ENCODE results near the gene GRIA4.

The GRIA4 gene

DNA sequence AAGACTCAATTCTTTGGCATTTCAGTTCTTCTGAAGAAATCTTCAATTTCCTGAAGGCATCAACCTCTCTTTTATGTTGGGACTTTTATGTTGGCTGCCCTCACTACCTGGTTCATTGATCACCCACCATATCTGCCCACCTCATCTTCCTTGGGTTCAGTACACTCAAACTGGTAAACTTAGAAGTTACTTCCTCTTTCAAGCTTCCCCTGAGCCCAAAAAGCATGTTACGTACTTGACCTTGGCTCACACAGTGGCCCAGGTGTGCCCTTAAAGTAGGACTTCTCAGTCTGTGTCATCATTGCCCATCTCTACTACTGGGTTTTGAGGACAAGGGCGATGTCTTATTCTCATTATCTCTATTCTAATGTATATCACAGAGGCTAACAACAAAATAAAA is 86.1 kb downstream of the GRIA4 start:
- Histone ChIP-seq H3K9me3 (ENCODE audit: control insufficient read depth, insufficient read depth, low read depth, low read length) (no peaks in the 10 kb centered on the region), H3K4me3 (ENCODE audit: low read depth, low read length) (no peak overlapping the region), H3K4me1 (ENCODE audit: control insufficient read depth, insufficient read depth, low read length) (no peaks in the 10 kb centered on the region), H3K27ac (ENCODE audit: extremely low read depth, low read depth, low read length) (no peak overlapping the region), H3K36me3 (ENCODE audit: control insufficient read depth in 2 of 2, insufficient read depth in 1 of 2, low read length in 2 of 2) (no peaks in the 10 kb centered on the region)
- ChIA-PET CTCF (no interaction called here), POLR2A (no interaction called here)
- TF ChIP-seq ZNF10 (tag by site-specific recombination; IDR thresholded peaks at IDR 0.05) (no peak), ZNF580 (tag by site-specific recombination; IDR thresholded peaks at IDR 0.05) (no peak), ZNF623 (tag by site-specific recombination; IDR thresholded peaks at IDR 0.05) (no peak), ZNF394 (tag by site-specific recombination; IDR thresholded peaks at IDR 0.05; ENCODE audit: borderline replicate concordance) (no peak), ZBTB17 (tag by site-specific recombination; IDR thresholded peaks at IDR 0.05) (no peak), ZNF274 (IDR thresholded peaks at IDR 0.05; ENCODE audit: low read length) (no peak), ZNF274 (tag by site-specific recombination; IDR thresholded peaks at IDR 0.05; ENCODE audit: borderline replicate concordance) (no peak), ZBTB8A (tag by site-specific recombination; IDR thresholded peaks at IDR 0.05) (no peak), ZNF184 (tag by site-specific recombination; IDR thresholded peaks at IDR 0.05) (no peak), ZEB2 (tag by site-specific recombination; IDR thresholded peaks at IDR 0.05) (no peak), ZNF76 (tag by site-specific recombination; IDR thresholded peaks at IDR 0.05; ENCODE audit: borderline replicate concordance, low read depth) (no peak), FEZF1 (tag by site-specific recombination; IDR thresholded peaks at IDR 0.05) (no peak), ZNF747 (tag by site-specific recombination; IDR thresholded peaks at IDR 0.05) (no peak)
- TF ChIP-seq, protein P1, sequence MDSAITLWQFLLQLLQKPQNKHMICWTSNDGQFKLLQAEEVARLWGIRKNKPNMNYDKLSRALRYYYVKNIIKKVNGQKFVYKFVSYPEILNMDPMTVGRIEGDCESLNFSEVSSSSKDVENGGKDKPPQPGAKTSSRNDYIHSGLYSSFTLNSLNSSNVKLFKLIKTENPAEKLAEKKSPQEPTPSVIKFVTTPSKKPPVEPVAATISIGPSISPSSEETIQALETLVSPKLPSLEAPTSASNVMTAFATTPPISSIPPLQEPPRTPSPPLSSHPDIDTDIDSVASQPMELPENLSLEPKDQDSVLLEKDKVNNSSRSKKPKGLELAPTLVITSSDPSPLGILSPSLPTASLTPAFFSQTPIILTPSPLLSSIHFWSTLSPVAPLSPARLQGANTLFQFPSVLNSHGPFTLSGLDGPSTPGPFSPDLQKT (IDR thresholded peaks at IDR 0.05; ENCODE audit: borderline replicate concordance, low read depth, low read length): no peak

DNA sequence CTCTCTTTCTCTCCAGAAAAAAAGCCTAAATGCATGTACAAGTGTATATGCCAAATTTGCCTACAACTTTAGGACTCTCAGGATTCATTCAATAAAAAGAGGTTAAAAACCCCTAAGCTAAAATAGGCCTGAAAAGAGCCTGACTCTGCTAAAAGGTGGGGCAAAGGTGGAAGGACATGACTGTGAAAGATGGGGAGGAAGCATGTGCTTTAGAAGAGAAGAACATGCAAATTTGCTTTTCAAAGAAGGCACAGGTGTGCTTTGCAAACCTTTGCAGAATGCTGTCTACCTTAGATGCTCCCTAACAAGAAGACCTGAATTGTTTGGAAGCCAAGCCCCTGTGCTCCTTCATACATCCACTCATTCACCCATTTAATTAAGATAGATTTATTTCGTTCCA is 87.4 kb downstream of the GRIA4 start:
- no peaks in the 10 kb centered on the region for H3K9me3 ChIP-seq (ENCODE audit: control insufficient read depth, insufficient read depth, low read depth, low read length)
- H3K27ac ChIP-seq (ENCODE audit: extremely low read depth, low read depth, low read length): no peak overlapping the region
- TF ChIP-seq ZSCAN18 (tag by site-specific recombination; IDR thresholded peaks at IDR 0.05) (no peak), MEIS1 (CRISPR knock-in tag; IDR thresholded peaks at IDR 0.05; ENCODE audit: borderline replicate concordance) (no peak), WT1 (tag by site-specific recombination; IDR thresholded peaks at IDR 0.05) (no peak), ZNF768 (tag by site-specific recombination; IDR thresholded peaks at IDR 0.05) (no peak), ZBTB7A (tag by site-specific recombination; IDR thresholded peaks at IDR 0.05; ENCODE audit: low read depth) (no peak), KLF17 (tag by site-specific recombination; IDR thresholded peaks at IDR 0.05) (no peak), ZNF16 (tag by site-specific recombination; IDR thresholded peaks at IDR 0.05; ENCODE audit: low read depth) (no peak), ZNF843 (tag by site-specific recombination; IDR thresholded peaks at IDR 0.05) (no peak), EGR2 (tag by site-specific recombination; IDR thresholded peaks at IDR 0.05; ENCODE audit: low read depth) (no peak)
- TF ChIP-seq, protein P2, sequence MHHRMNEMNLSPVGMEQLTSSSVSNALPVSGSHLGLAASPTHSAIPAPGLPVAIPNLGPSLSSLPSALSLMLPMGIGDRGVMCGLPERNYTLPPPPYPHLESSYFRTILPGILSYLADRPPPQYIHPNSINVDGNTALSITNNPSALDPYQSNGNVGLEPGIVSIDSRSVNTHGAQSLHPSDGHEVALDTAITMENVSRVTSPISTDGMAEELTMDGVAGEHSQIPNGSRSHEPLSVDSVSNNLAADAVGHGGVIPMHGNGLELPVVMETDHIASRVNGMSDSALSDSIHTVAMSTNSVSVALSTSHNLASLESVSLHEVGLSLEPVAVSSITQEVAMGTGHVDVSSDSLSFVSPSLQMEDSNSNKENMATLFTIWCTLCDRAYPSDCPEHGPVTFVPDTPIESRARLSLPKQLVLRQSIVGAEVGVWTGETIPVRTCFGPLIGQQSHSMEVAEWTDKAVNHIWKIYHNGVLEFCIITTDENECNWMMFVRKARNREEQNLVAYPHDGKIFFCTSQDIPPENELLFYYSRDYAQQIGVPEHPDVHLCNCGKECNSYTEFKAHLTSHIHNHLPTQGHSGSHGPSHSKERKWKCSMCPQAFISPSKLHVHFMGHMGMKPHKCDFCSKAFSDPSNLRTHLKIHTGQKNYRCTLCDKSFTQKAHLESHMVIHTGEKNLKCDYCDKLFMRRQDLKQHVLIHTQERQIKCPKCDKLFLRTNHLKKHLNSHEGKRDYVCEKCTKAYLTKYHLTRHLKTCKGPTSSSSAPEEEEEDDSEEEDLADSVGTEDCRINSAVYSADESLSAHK (tag by site-specific recombination; IDR thresholded peaks at IDR 0.05): no peak
- no peaks in the 10 kb centered on the region for H3K4me1 ChIP-seq (ENCODE audit: control insufficient read depth, insufficient read depth, low read length)
- no peak overlapping the region for H3K4me3 ChIP-seq (ENCODE audit: low read depth, low read length)
- H3K36me3 ChIP-seq (ENCODE audit: control insufficient read depth in 2 of 2, insufficient read depth in 1 of 2, low read length in 2 of 2): no peaks in the 10 kb centered on the region
- POLR2A ChIA-PET: no interaction called here
- CTCF ChIA-PET: no interaction called here

Data from HEK293 (cell line).